T1000 (cell line): ENCODE data around the gene NSL1.
"Not testable (repeated sequence)": the region's sequence is repeated elsewhere in the genome, so short reads cannot be mapped to it uniquely, and the experiment has no call there.

ENCODE experiments used
- DNase-seq: peaks from one replicate; lab custom pipeline; 2025; ENCODE audit warnings: mixed read lengths; lab: John Stamatoyannopoulos, UW

NSL1 gene

GRCh38 chr1:212782422-212783154 lies 9.0 kb downstream of the NSL1 start:
- DNase-seq = no peak

- DNase-seq = no peak
Observed at GRCh38 chr1:212781225-212781624, 10.4 kb downstream of the NSL1 start.

- no peak for DNase-seq
Observed at GRCh38 chr1:212780759-212781158, 10.8 kb downstream of the NSL1 start.

GRCh38 chr1:212779086-212779485 lies 12.5 kb downstream of the NSL1 start:
- not testable (repeated sequence) for DNase-seq

GRCh38 chr1:212777151-212777550 lies 14.4 kb downstream of the NSL1 start:
- no peak for DNase-seq

GRCh38 chr1:212775241-212775640 lies 16.3 kb downstream of the NSL1 start:
- DNase-seq = no peak

- DNase-seq = no peak
Observed at GRCh38 chr1:212774584-212774983, 17.0 kb downstream of the NSL1 start.

GRCh38 chr1:212773011-212773410 lies 18.6 kb downstream of the NSL1 start:
- no peak for DNase-seq

GRCh38 chr1:212771341-212771740 lies 20.2 kb downstream of the NSL1 start:
- DNase-seq = no peak

GRCh38 chr1:212769459-212770167 lies 22.0 kb downstream of the NSL1 start:
- no peak for DNase-seq

- DNase-seq = not testable (repeated sequence)
Observed at GRCh38 chr1:212766825-212767224, 24.8 kb downstream of the NSL1 start.

- not testable (repeated sequence) for DNase-seq
Observed at GRCh38 chr1:212764718-212765281, 26.8 kb downstream of the NSL1 start.

GRCh38 chr1:212762839-212763238 lies 28.7 kb downstream of the NSL1 start:
- no peak for DNase-seq

GRCh38 chr1:212762234-212762633 lies 29.3 kb downstream of the NSL1 start:
- DNase-seq = no peak

- no peak for DNase-seq
Observed at GRCh38 chr1:212760126-212760823, 31.3 kb downstream of the NSL1 start.

GRCh38 chr1:212759683-212760082 lies 31.9 kb downstream of the NSL1 start:
- no peak for DNase-seq

- no peak for DNase-seq
Observed at GRCh38 chr1:212754680-212755079, 36.9 kb downstream of the NSL1 start.

GRCh38 chr1:212754193-212754592 lies 37.4 kb downstream of the NSL1 start:
- no peak for DNase-seq

- no peak for DNase-seq
Observed at GRCh38 chr1:212753749-212754148, 37.8 kb downstream of the NSL1 start.

GRCh38 chr1:212752934-212753497 lies 38.6 kb downstream of the NSL1 start:
- no peak for DNase-seq

GRCh38 chr1:212752252-212752933 lies 39.2 kb downstream of the NSL1 start:
- DNase-seq = no peak
